HEK293 (cell line): ENCODE results near the gene TTC22.
A peak's percentile ranks its signal among the peaks of the same experiment; 100 is the strongest.

Experiments used
- CTCF ChIA-PET: fragments of 350-600 bp; formaldehyde crosslinking; extraction: SDS; loops from one replicate; lab custom pipeline; 2021; ENCODE audit warnings: antibody characterized with exemption; lab: Yijun Ruan, JAX
- POLR2A ChIA-PET: fragments of 300-600 bp; formaldehyde crosslinking; extraction: SDS; loops from one replicate; lab custom pipeline; 2020; ENCODE audit warnings: antibody characterized with exemption, inconsistent platforms; lab: Yijun Ruan, JAX
- H3K27ac ChIP-seq: fragments of 200-500 bp; sonication (Bioruptor generic); 2 replicates; pipeline ENCODE4 v1.5.1; 2014; ENCODE audit warnings: low read depth, low read length, control low read depth, inconsistent platforms; ENCODE audit errors: extremely low read depth
- H3K36me3 ChIP-seq, 2 experiments: fragments of 200-500 bp in 1 of 2; sonication (Bioruptor generic) in 1 of 2; 1 replicate in 1 of 2; 2 replicates in 1 of 2; pipeline ENCODE4 v1.5.1; 2014 to 2017; ENCODE audit warnings: inconsistent platforms in 2 of 2, low read length in 2 of 2; ENCODE audit not compliant: control insufficient read depth in 2 of 2, insufficient read depth in 1 of 2
- H3K4me1 ChIP-seq: fragments of 200-500 bp; sonication (Bioruptor generic); 2 replicates; pipeline ENCODE4 v1.5.1; 2014; ENCODE audit warnings: mild to moderate bottlenecking, low read length, inconsistent platforms; ENCODE audit not compliant: control insufficient read depth, insufficient read depth
- H3K4me3 ChIP-seq: 2 replicates; pipeline ENCODE4 v1.5.1; 2011; ENCODE audit warnings: low read depth, mild to moderate bottlenecking, control low read depth, low read length, moderate library complexity
- H3K9me3 ChIP-seq: fragments of 200-500 bp; sonication (Bioruptor generic); 2 replicates; pipeline ENCODE4 v1.5.1; 2014; ENCODE audit warnings: low read depth, low read length, inconsistent platforms; ENCODE audit not compliant: control insufficient read depth, insufficient read depth
- BCL11B ChIP-seq: fragments of 450-650 bp; formaldehyde crosslinking; IDR thresholded peaks from 2 replicates; pipeline ENCODE4 v1.5.1; 2016; ENCODE audit warnings: low read depth, missing biosample characterization, missing genetic modification characterization
- GLIS2 ChIP-seq: fragments of 450-650 bp; formaldehyde crosslinking; IDR thresholded peaks from 2 replicates; pipeline ENCODE4 v1.5.1; 2016; ENCODE audit warnings: missing biosample characterization, missing genetic modification characterization
- HOXD13 ChIP-seq: sonication (generic); formaldehyde crosslinking; IDR thresholded peaks from 2 replicates; pipeline ENCODE4 v1.8.0; 2022; ENCODE audit warnings: missing genetic modification reagents, borderline replicate concordance
- IKZF3 ChIP-seq: fragments of 450-650 bp; IDR thresholded peaks from 2 replicates; pipeline ENCODE4 v1.5.0; 2018; ENCODE audit warnings: missing biosample characterization, mild to moderate bottlenecking, missing genetic modification characterization, moderate library complexity
- SCRT1 ChIP-seq: fragments of 450-650 bp; formaldehyde crosslinking; IDR thresholded peaks from 2 replicates; pipeline ENCODE4 v1.5.1; 2016; ENCODE audit warnings: missing biosample characterization, missing genetic modification characterization, borderline replicate concordance
- ZBTB20 ChIP-seq: fragments of 450-650 bp; formaldehyde crosslinking; IDR thresholded peaks from 2 replicates; pipeline ENCODE4 v1.5.1; 2016; ENCODE audit warnings: missing biosample characterization, missing genetic modification characterization
- ZNF10 ChIP-seq: fragments of 450-650 bp; formaldehyde crosslinking; IDR thresholded peaks from 2 replicates; pipeline ENCODE4 v1.5.1; 2017; ENCODE audit warnings: missing biosample characterization, missing genetic modification characterization
- ZNF133 ChIP-seq: fragments of 450-650 bp; formaldehyde crosslinking; IDR thresholded peaks from 2 replicates; pipeline ENCODE4 v1.5.1; 2016; ENCODE audit warnings: missing biosample characterization, missing genetic modification characterization
- ZNF350 ChIP-seq: fragments of 450-650 bp; formaldehyde crosslinking; IDR thresholded peaks from 2 replicates; pipeline ENCODE4 v1.5.0; 2017; ENCODE audit warnings: missing biosample characterization, mild to moderate bottlenecking, missing genetic modification characterization
- ZNF366 ChIP-seq: fragments of 450-650 bp; formaldehyde crosslinking; conservative IDR thresholded peaks from 2 replicates; pipeline ENCODE4 v1.5.1; 2016; ENCODE audit warnings: missing biosample characterization, missing genetic modification characterization
- ZNF473 ChIP-seq: fragments of 450-650 bp; formaldehyde crosslinking; IDR thresholded peaks from 2 replicates; pipeline ENCODE4 v1.5.1; 2017; ENCODE audit warnings: missing biosample characterization, missing genetic modification characterization
- ZNF48 ChIP-seq: fragments of 450-650 bp; formaldehyde crosslinking; IDR thresholded peaks from 2 replicates; pipeline ENCODE4 v1.5.1; 2016; ENCODE audit warnings: missing biosample characterization, missing genetic modification characterization
- ZNF621 ChIP-seq: fragments of 450-650 bp; formaldehyde crosslinking; IDR thresholded peaks from 2 replicates; pipeline ENCODE4 v1.5.1; 2017; ENCODE audit warnings: missing biosample characterization, missing genetic modification characterization
- ZNF664 ChIP-seq: fragments of 450-650 bp; formaldehyde crosslinking; IDR thresholded peaks from 2 replicates; pipeline ENCODE4 v1.5.1; 2016; ENCODE audit warnings: missing biosample characterization, missing genetic modification characterization
- ZNF707 ChIP-seq: fragments of 450-650 bp; formaldehyde crosslinking; IDR thresholded peaks from 2 replicates; pipeline ENCODE4 v1.5.1; 2016; ENCODE audit warnings: missing biosample characterization, missing genetic modification characterization
- ZNF768 ChIP-seq: fragments of 450-650 bp; formaldehyde crosslinking; IDR thresholded peaks from 2 replicates; pipeline ENCODE4 v1.5.1; 2018; ENCODE audit warnings: missing biosample characterization, mild to moderate bottlenecking, missing genetic modification characterization
- ZNF776 ChIP-seq: fragments of 450-650 bp; formaldehyde crosslinking; IDR thresholded peaks from 2 replicates; pipeline ENCODE4 v1.5.0; 2017; ENCODE audit warnings: missing biosample characterization, missing genetic modification characterization, borderline replicate concordance
- TF ChIP-seq, protein P1 (sequence below): fragments of 450-650 bp; formaldehyde crosslinking; IDR thresholded peaks from 2 replicates; pipeline ENCODE4 v1.5.1; 2016; ENCODE audit warnings: missing biosample characterization, missing genetic modification characterization, low read depth
- TF ChIP-seq, protein P2 (sequence below): fragments of 450-650 bp; formaldehyde crosslinking; IDR thresholded peaks from 2 replicates; pipeline ENCODE4 v1.5.1; 2016; ENCODE audit warnings: missing biosample characterization, missing genetic modification characterization, borderline replicate concordance
- TF ChIP-seq, protein P3 (sequence below): fragments of 450-650 bp; formaldehyde crosslinking; optimal IDR thresholded peaks from 2 replicates; pipeline ENCODE3; 2016; ENCODE audit warnings: missing biosample characterization, mild to moderate bottlenecking, missing genetic modification characterization
- TF ChIP-seq, protein P4 (sequence below): fragments of 450-650 bp; formaldehyde crosslinking; IDR thresholded peaks from 2 replicates; pipeline ENCODE4 v1.5.1; 2016; ENCODE audit warnings: missing biosample characterization, missing genetic modification characterization
- TF ChIP-seq, protein P5 (sequence below): fragments of 450-650 bp; IDR thresholded peaks from 2 replicates; pipeline ENCODE4 v1.5.1; 2018; ENCODE audit warnings: missing biosample characterization, mild to moderate bottlenecking, missing genetic modification characterization

The TTC22 gene

DNA sequence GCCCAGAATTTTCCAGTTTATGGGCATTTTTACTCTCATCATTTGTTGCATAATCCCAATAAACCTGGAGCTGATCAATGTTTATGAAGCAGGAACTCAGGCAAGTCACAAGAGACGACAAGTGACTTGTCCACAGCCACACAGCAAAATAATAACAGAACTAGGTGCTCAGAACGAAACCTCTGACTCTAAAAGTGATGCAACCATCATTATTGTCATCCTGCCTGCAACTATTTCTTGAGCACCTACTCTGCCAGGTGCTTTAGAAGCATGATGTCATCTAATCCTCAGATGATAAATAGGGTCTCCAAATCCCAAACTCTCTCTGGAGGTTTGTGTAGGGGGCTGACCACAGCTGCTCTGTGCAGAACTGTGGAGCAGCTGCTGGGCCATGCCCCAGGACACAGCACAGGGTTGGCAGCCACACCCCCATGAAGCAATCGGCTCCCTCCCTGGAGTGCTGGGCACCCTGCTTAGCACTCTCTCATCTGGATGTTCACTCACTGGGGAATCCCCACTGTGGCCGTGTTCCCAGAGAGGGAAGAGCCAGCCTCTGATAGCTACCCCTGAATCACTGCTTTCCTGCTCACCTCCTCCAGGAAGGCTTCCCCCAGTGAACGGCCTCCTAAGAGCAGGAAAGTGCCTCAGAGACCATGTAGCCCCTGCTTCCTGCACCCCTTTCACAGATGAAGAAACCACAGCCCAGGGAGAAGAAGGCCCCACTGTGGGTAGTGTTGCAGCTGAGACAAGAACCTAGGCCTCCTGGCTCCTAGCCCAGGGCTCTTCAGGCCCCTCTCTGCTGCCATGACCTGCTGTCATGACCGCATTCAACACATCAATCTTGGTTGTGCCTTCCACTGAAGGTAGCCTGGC is 2.1 kb downstream of the TTC22 start (continued):
- TF ChIP-seq, protein P1, sequence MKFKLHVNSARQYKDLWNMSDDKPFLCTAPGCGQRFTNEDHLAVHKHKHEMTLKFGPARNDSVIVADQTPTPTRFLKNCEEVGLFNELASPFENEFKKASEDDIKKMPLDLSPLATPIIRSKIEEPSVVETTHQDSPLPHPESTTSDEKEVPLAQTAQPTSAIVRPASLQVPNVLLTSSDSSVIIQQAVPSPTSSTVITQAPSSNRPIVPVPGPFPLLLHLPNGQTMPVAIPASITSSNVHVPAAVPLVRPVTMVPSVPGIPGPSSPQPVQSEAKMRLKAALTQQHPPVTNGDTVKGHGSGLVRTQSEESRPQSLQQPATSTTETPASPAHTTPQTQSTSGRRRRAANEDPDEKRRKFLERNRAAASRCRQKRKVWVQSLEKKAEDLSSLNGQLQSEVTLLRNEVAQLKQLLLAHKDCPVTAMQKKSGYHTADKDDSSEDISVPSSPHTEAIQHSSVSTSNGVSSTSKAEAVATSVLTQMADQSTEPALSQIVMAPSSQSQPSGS (tag by site-specific recombination) = peak; percentile 79

DNA sequence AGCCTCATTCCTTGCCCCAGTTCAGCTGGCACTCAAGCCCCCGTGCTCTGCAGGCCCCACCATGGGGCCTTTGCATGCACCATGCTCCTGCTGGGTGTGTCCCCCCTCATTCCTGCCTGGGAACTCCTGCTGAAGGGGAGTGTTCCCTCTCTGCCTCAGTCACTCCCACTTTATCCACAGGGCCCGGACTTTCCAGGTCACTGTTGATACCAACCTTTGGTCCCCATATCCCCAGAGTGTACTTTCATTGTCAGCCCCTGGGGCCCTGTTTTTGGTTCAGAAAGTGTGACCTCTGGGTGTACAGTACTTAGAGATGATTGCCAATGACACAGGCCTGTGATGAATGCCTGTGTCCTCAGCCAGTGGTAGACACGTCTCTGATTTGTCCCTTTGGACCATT is 2.9 kb downstream of the TTC22 start:
- TF ChIP-seq HOXD13 (CRISPR knock-in tag) = no peak
- no peak for TF ChIP-seq ZNF768 (tag by site-specific recombination)
- TF ChIP-seq SCRT1 = no peak
- TF ChIP-seq, protein P2, sequence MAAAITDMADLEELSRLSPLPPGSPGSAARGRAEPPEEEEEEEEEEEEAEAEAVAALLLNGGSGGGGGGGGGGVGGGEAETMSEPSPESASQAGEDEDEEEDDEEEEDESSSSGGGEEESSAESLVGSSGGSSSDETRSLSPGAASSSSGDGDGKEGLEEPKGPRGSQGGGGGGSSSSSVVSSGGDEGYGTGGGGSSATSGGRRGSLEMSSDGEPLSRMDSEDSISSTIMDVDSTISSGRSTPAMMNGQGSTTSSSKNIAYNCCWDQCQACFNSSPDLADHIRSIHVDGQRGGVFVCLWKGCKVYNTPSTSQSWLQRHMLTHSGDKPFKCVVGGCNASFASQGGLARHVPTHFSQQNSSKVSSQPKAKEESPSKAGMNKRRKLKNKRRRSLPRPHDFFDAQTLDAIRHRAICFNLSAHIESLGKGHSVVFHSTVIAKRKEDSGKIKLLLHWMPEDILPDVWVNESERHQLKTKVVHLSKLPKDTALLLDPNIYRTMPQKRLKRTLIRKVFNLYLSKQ (tag by site-specific recombination) = no peak
- no peak for TF ChIP-seq ZNF776 (tag by site-specific recombination)
- no peak for TF ChIP-seq ZNF621
- no peak for TF ChIP-seq ZBTB20
- TF ChIP-seq, protein P3, sequence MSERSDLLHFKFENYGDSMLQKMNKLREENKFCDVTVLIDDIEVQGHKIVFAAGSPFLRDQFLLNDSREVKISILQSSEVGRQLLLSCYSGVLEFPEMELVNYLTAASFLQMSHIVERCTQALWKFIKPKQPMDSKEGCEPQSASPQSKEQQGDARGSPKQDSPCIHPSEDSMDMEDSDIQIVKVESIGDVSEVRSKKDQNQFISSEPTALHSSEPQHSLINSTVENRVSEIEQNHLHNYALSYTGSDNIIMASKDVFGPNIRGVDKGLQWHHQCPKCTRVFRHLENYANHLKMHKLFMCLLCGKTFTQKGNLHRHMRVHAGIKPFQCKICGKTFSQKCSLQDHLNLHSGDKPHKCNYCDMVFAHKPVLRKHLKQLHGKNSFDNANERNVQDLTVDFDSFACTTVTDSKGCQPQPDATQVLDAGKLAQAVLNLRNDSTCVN (tag by site-specific recombination) = no peak
- no peak for TF ChIP-seq ZNF366
- TF ChIP-seq, all 188 proteins: peak for 0
- no peak overlapping the region for H3K27ac ChIP-seq
- ChIA-PET POLR2A (no interaction called here), CTCF (interaction anchor here (1.2 kb wide), 1 partner anchor 8 kb away, joined by 4 read pairs; no protein-coding TSS in a partner anchor)
- H3K36me3 ChIP-seq = no peaks in the 10 kb centered on the region
- H3K9me3 ChIP-seq = no peaks in the 10 kb centered on the region
- no peaks in the 10 kb centered on the region for H3K4me1 ChIP-seq
- H3K4me3 ChIP-seq = no peak overlapping the region

DNA sequence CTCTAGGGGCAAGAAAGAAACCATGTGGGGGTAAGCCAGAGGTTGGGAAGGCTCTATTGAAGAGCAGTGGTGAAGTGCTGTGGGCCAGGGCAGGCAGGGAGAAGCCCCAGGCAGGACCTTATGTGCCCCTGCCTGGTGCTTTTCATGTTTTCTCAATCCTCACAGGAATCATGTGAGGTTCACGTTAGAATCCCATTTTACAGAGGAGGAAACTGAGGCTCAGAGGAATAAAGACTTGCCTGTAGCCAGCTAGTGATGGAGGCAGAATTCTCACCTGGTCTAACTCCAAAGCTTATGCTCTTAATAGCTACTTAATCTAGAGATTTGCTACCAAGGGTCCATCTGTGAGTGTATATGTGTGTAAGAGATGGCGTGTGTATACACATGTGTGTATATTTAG is 4.2 kb downstream of the TTC22 start:
- ChIA-PET POLR2A (no interaction called here), CTCF (interaction anchor here (0.7 to 1.6 kb wide), 2 partner anchors 125 to 198 kb away, joined by 3 to 8 read pairs; no protein-coding TSS in a partner anchor)
- Histone ChIP-seq H3K36me3 (no peaks in the 10 kb centered on the region), H3K4me3 (no peak overlapping the region), H3K27ac (no peak overlapping the region), H3K9me3 (no peaks in the 10 kb centered on the region), H3K4me1 (no peaks in the 10 kb centered on the region)
- TF ChIP-seq ZNF48 (tag by site-specific recombination) (no peak), ZNF10 (tag by site-specific recombination) (no peak), ZNF133 (tag by site-specific recombination) (no peak), IKZF3 (tag by site-specific recombination) (no peak), ZNF350 (tag by site-specific recombination) (no peak), GLIS2 (tag by site-specific recombination) (no peak), BCL11B (no peak), ZNF707 (no peak), ZNF664 (no peak), ZNF473 (tag by site-specific recombination) (no peak)
- TF ChIP-seq, protein P4, sequence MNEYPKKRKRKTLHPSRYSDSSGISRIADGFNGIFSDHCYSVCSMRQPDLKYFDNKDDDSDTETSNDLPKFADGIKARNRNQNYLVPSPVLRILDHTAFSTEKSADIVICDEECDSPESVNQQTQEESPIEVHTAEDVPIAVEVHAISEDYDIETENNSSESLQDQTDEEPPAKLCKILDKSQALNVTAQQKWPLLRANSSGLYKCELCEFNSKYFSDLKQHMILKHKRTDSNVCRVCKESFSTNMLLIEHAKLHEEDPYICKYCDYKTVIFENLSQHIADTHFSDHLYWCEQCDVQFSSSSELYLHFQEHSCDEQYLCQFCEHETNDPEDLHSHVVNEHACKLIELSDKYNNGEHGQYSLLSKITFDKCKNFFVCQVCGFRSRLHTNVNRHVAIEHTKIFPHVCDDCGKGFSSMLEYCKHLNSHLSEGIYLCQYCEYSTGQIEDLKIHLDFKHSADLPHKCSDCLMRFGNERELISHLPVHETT (tag by site-specific recombination) = no peak
- TF ChIP-seq, protein P5, sequence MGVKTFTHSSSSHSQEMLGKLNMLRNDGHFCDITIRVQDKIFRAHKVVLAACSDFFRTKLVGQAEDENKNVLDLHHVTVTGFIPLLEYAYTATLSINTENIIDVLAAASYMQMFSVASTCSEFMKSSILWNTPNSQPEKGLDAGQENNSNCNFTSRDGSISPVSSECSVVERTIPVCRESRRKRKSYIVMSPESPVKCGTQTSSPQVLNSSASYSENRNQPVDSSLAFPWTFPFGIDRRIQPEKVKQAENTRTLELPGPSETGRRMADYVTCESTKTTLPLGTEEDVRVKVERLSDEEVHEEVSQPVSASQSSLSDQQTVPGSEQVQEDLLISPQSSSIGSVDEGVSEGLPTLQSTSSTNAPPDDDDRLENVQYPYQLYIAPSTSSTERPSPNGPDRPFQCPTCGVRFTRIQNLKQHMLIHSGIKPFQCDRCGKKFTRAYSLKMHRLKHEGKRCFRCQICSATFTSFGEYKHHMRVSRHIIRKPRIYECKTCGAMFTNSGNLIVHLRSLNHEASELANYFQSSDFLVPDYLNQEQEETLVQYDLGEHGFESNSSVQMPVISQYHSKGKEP (tag by site-specific recombination) = no peak
